HG03378 (cell line): ENCODE results near the gene TMEM39B.
A peak's percentile ranks its signal among the peaks of the same experiment; 100 is the strongest.
"Not testable (repeated sequence)": the region's sequence is repeated elsewhere in the genome, so short reads cannot be mapped to it uniquely, and the experiment has no call there.

Experiments used
- ATAC-seq: cut with Tn5 transposase; IDR thresholded peaks from one replicate; pipeline ENCODE4 v1.9.1; 2021; ENCODE audit warnings: mild to moderate bottlenecking, moderate library complexity; ENCODE audit not compliant: unreplicated experiment

Gene TMEM39B

GRCh38 chr1:32072622-32073298, at the start of gene TMEM39B:
Gene TMEM39B (plus strand): TSS chr1:32072939. CDS start chr1:32073048, 109 bp downstream.
- peak; percentile 62 for ATAC-seq

DNA sequence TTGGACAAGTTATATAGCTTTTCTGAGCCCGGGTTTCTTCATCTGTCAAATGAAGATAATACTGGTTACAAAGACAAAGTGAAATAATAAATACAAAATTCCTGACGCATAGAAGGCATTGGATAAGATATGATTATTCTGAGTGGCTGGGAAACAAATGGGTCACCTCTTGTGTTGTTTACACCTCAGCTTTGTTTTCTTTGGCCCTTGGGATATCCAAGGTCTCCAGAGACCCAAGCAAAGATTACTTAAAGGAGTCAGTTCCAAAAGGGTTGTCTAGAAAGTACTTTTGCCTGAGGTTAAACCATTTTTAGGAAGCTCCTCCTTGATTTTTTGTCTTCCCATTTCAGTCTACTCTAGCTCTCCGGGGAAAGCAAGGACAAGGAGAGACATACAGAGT, 49.4 kb upstream of the TMEM39B start:
- ATAC-seq = no peak

- ATAC-seq = no peak
Observed at GRCh38 chr1:32025515-32025914, 47.2 kb upstream of the TMEM39B start.

DNA sequence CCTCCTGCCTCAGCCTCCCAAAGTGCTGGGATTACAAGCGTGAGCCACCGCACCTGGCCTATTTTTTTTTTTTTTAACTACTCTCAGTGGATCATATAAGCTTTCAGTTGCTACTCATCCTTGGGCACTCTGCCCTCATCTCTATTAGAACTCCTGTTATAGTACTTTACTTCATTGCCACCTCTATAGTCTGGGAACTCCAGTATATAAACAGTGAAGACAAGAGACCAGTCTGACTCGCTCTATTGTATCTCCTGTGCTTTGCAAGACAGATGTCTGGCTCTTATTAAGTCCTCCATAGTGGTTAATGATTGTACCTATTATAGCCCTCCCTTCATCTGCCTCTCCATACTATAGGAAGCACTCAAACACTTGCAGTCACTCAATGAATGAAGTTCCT, 44.0 kb upstream of the TMEM39B start:
- no peak for ATAC-seq

- no peak for ATAC-seq
Observed at GRCh38 chr1:32031578-32032274, 41.0 kb upstream of the TMEM39B start.

DNA sequence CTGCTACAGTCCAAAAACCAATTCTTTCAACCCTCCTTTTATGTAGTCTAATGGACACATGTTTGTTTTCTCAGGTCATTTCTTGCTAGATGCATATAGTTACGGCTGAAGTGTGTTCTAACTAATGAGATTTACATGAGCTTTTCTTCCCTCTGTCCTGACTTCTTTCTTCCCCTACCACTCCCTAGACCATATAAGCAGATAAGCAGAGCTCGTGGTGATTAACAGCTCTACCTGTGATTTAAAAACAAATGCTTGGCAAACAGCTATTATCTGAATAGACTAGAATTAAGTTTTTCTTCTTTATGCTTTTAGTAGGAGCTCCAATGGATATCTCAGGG, 40.5 kb upstream of the TMEM39B start:
- no peak for ATAC-seq

DNA sequence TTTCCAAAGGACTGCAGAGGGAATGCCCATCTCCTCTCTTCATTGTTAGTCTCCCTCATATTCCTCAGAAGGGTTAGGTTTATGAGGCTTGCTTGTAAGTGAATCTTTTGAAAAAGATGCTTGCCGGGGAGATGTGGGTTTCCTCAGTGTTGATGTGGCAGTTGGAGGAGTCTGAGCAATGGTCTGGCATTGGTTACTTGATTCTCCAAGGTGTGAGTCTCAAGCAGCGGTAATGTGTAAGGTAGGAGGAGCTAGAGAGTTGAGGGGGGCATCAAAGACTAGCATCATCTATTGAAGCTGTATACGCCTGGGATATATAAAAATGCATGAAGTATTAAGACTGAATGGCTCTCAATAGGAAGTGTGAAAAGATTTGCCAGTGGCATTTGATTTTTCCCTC, 37.6 kb upstream of the TMEM39B start:
- ATAC-seq = no peak

GRCh38 chr1:32040711-32041110, 32.0 kb upstream of the TMEM39B start:
- ATAC-seq = no peak

GRCh38 chr1:32042330-32042729, 30.4 kb upstream of the TMEM39B start:
- no peak for ATAC-seq

DNA sequence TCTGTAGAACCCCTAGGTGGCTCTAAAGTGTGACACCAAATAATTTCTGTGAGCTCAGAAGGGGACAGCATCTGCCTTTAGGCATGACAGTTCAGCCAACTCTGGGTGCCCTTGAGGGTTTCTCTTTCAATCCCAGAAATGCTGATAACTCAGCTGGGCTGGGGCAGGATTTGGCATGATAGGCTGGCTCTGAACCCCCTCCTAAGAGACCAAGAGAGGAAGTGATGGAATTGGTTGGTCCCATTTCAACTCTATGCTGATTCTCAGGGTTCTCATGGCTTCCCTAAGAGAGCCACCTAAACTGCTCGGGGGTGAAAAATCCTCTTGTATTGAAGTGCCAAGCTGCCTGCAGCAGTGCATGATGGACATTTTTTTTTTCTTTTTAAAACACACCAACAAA, 28.5 kb upstream of the TMEM39B start:
- ATAC-seq = no peak

- ATAC-seq = no peak
Observed at GRCh38 chr1:32045772-32046171, 27.0 kb upstream of the TMEM39B start.

DNA sequence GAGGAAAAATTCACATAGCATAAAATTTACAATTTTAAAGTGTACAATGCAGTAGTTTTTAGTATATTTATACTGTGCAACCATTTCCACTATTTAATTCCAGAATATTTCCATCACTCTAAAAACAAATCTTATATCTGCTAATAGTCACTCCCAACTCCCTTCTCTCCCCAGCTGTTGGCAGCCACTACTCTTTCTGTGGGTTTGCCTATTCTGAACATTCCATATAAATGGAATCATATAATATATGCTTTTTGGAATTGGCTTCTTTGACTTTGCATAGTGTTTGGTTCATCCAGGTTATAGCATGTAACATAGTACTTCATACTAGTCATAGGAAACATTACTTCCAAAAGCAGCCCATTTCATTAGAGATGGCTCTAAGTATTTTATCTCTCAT, 25.0 kb upstream of the TMEM39B start:
- ATAC-seq = no peak

- ATAC-seq = no peak
Observed at GRCh38 chr1:32048440-32048839, 24.3 kb upstream of the TMEM39B start.

- ATAC-seq = no peak
Observed at GRCh38 chr1:32051706-32052105, 21.0 kb upstream of the TMEM39B start.

- no peak for ATAC-seq
Observed at GRCh38 chr1:32052887-32053286, 19.9 kb upstream of the TMEM39B start.

GRCh38 chr1:32055416-32055815, 17.3 kb upstream of the TMEM39B start:
- ATAC-seq = no peak

DNA sequence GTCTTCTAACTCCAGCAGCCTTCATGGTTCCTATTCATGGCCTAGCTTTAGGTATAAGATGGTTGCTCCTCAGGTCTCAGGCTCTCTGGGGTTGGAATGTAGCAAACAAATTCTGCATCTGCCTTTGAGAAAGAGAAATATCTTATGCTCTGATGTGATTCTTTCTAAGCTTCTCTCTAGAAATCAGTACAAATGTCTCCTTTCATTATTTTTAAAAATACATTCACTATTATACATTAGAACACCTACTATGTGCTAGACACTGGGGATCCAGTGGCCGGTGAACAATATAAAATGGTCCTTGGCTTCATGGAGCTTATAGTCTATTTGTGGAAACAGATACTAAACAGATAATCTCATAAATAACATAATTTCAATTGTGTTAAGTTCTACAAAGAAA, 16.1 kb upstream of the TMEM39B start:
- no peak for ATAC-seq

GRCh38 chr1:32060914-32061313, 11.8 kb upstream of the TMEM39B start:
- no peak for ATAC-seq

- ATAC-seq = no peak
Observed at GRCh38 chr1:32062867-32063230, 9.9 kb upstream of the TMEM39B start.

DNA sequence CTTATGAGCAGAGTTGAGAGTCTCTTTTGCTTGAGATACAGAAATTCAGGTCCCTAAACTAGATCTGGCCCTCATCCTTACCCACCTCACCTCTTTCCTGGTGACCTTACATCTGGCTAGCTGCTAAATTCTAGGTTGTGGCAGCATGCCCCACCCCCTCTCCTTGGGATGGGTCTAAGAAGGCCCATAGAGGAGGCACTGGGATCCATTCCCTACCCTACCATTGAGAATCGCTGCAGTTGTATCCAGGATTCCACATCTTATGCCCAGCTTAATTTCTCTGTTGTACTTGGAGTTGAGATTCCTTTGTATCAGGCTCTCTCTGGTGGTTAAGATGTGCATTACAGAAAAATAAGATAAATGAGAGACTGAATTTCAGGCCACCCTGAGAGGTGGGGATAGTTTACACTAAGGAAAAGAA, 9.5 kb upstream of the TMEM39B start:
- ATAC-seq = no peak

GRCh38 chr1:32065613-32066488, 6.9 kb upstream of the TMEM39B start:
- not testable (repeated sequence) for ATAC-seq

- ATAC-seq = no peak
Observed at GRCh38 chr1:32066489-32066873, 6.3 kb upstream of the TMEM39B start.
